Testis (tissue), 2 donors: Measurements from ENCODE around the gene STARD7.

ENCODE experiments used
- CTCF ChIP-seq, 3 experiments: fragments of 450-650 bp in 2 of 3; fragments of 200-600 bp in 1 of 3; sonication (generic) in 1 of 3; IDR thresholded peaks; one replicate each; pipeline ENCODE4 v1.5.1; 2016 to 2019; ENCODE audit warnings: antibody characterized with exemption in 3 of 3, mild to moderate bottlenecking in 2 of 3, moderate library complexity in 1 of 3
- POLR2A ChIP-seq: fragments of 450-650 bp; IDR thresholded peaks from one replicate; pipeline ENCODE4 v1.6.1; 2017; ENCODE audit warnings: antibody characterized with exemption, mild to moderate bottlenecking, moderate library complexity

- TF ChIP-seq CTCF (IDR thresholded peaks at IDR 0.05) (no peak), POLR2A (no peak)
Measured at GRCh38 chr2:96154506-96155380, 53.9 kb downstream of the STARD7 start.
